HepG2 (cell line): Measurements from ENCODE around the gene VAPA. TPM values are rescaled to one million over a fixed set of nuclear protein-coding genes. Genes with fewer than 3 reads are reported as not detected.

ENCODE experiments used
- ATAC-seq: fragments of 200-7000 bp; cut with Tn5 transposase; 3 replicates; pipeline ENCODE4 v1.9.1; 2020; ENCODE audit warnings: mild to moderate bottlenecking, moderate library complexity
- BruUV-seq: library from RNA; stranded (reverse); fragments of 400-500 nt; replicated peaks from 2 replicates; lab custom pipeline; 2021; lab: Mats Ljungman, UMichigan
- CTCF ChIA-PET: fragments of 300-600 bp; formaldehyde crosslinking; extraction: SDS; loops from one replicate; lab custom pipeline; 2021; ENCODE audit warnings: low total read pairs, inconsistent platforms, low intra/inter-chr PET ratio; lab: Yijun Ruan, JAX
- POLR2A ChIA-PET: fragments of 350-600 bp; sonication (Branson Sonifier 250); formaldehyde crosslinking; loops from one replicate; lab custom pipeline; 2020; ENCODE audit warnings: antibody characterized with exemption, inconsistent platforms; lab: Yijun Ruan, JAX
- DNase-seq: peaks from one replicate; pipeline ENCODE4 v3.0.0-alpha.2; 2015; ENCODE audit warnings: low spot score
- FAIRE-seq: peaks from 3 replicates; lab custom pipeline; 2011; peaks lifted over from hg19 to GRCh38; lab: Jason Lieb, UNC
- H2AFZ ChIP-seq: one replicate; pipeline ENCODE4 v1.6.1; 2011; ENCODE audit warnings: low read length, inconsistent platforms
- H3K27ac ChIP-seq: fragments of 300-600 bp; 3 replicates; pipeline ENCODE4 v1.8.0; 2011; ENCODE audit warnings: mixed run types, mild to moderate bottlenecking, mixed read lengths, low read length, inconsistent platforms; ENCODE audit not compliant: insufficient read depth; ENCODE audit errors: extremely low read length
- H3K27me3 ChIP-seq, 2 experiments: fragments of 200-600 bp in 1 of 2; 2 replicates in 1 of 2; 3 replicates in 1 of 2; pipeline versions ENCODE4 v1.6.0 to v1.8.0; 2011; ENCODE audit warnings: low read length in 2 of 2, mild to moderate bottlenecking in 2 of 2, moderate library complexity in 2 of 2, inconsistent platforms in 1 of 2; ENCODE audit not compliant: insufficient read depth in 2 of 2, control insufficient read depth in 1 of 2
- H3K36me3 ChIP-seq, 2 experiments: fragments of 200-600 bp in 1 of 2; replicated peaks in 1 of 2; 2 replicates in 1 of 2; 3 replicates in 1 of 2; pipeline versions ENCODE4 v1.5.1 to v1.8.0; 2011; ENCODE audit warnings: low read length in 2 of 2, inconsistent platforms in 1 of 2; ENCODE audit not compliant: insufficient read depth in 2 of 2, control insufficient read depth in 1 of 2
- H3K4me1 ChIP-seq: 2 replicates; pipeline ENCODE4 v1.5.1; 2012; ENCODE audit warnings: low read length, inconsistent platforms; ENCODE audit not compliant: insufficient read depth
- H3K4me2 ChIP-seq: 2 replicates; pipeline ENCODE4 v1.6.0; 2011; ENCODE audit warnings: low read depth, low read length, inconsistent platforms
- H3K4me3 ChIP-seq, 3 experiments: fragments of 200-600 bp in 1 of 3; sonication (generic), shearing (Covaris generic) in 1 of 3; replicated peaks in 1 of 3; 2 replicates each; pipeline ENCODE4 v1.5.1; 2011 to 2016; ENCODE audit warnings: low read length in 3 of 3, inconsistent platforms in 2 of 3, low read depth in 2 of 3, mild to moderate bottlenecking in 2 of 3, control low read depth in 1 of 3, mixed read lengths in 1 of 3; ENCODE audit not compliant: insufficient read depth in 1 of 3
- H3K79me2 ChIP-seq: one replicate; pipeline ENCODE4 v1.6.1; 2011; ENCODE audit warnings: low read length, inconsistent platforms; ENCODE audit not compliant: insufficient read depth
- H3K9ac ChIP-seq: 2 replicates; pipeline ENCODE4 v1.6.0; 2011; ENCODE audit warnings: mild to moderate bottlenecking, low read depth, low read length, inconsistent platforms; ENCODE audit not compliant: insufficient read depth
- H3K9me3 ChIP-seq: 2 replicates; pipeline ENCODE4 v1.5.1; 2012; ENCODE audit warnings: mild to moderate bottlenecking, low read length
- H4K20me1 ChIP-seq: 2 replicates; pipeline ENCODE4 v1.6.0; 2011; ENCODE audit warnings: inconsistent platforms, mild to moderate bottlenecking, low read length, moderate library complexity; ENCODE audit not compliant: insufficient read depth
- AHR ChIP-seq: IDR thresholded peaks from 2 replicates; pipeline ENCODE4 v1.6.1; 2018; ENCODE audit warnings: missing genetic modification reagents, missing compliant biosample characterization
- CREB1 ChIP-seq, 2 experiments: fragments of 450-650 bp in 1 of 2; IDR thresholded peaks; 2 replicates each; pipeline ENCODE4 v1.6.1; 2016 to 2017; ENCODE audit warnings: control low read depth in 1 of 2, mild to moderate bottlenecking in 1 of 2, missing compliant biosample characterization in 1 of 2, missing genetic modification characterization in 1 of 2
- EEA1 ChIP-seq: sonication (generic); formaldehyde crosslinking; IDR thresholded peaks from 2 replicates; pipeline ENCODE4 v1.5.1; 2020; ENCODE audit warnings: mild to moderate bottlenecking, missing genetic modification reagents, borderline replicate concordance
- ELF4 ChIP-seq: sonication (generic); formaldehyde crosslinking; IDR thresholded peaks from 2 replicates; pipeline ENCODE4 v1.5.0; 2020; ENCODE audit warnings: missing genetic modification reagents, mild to moderate bottlenecking, moderate library complexity, borderline replicate concordance
- GATAD1 ChIP-seq: IDR thresholded peaks from 2 replicates; pipeline ENCODE4 v1.6.1; 2016; ENCODE audit warnings: missing genetic modification reagents, missing compliant biosample characterization
- HNRNPUL1 ChIP-seq: fragments of 200-400 bp; formaldehyde crosslinking; IDR thresholded peaks from 2 replicates; pipeline ENCODE4 v1.6.1; 2017; ENCODE audit warnings: low read depth, mild to moderate bottlenecking, low read length, moderate library complexity
- PHB2 ChIP-seq: fragments of 450-650 bp; IDR thresholded peaks from 2 replicates; pipeline ENCODE4 v1.6.1; 2018; ENCODE audit not compliant: partially characterized antibody
- PRDM4 ChIP-seq: sonication (generic); formaldehyde crosslinking; IDR thresholded peaks from 2 replicates; pipeline ENCODE4 v1.9.0; 2021; ENCODE audit warnings: missing genetic modification reagents, borderline replicate concordance
- SIN3B ChIP-seq: fragments of 150-350 bp; IDR thresholded peaks from 2 replicates; pipeline ENCODE4 v1.6.1; 2014; ENCODE audit warnings: low read length
- SMARCE1 ChIP-seq: fragments of 450-650 bp; IDR thresholded peaks from 2 replicates; pipeline ENCODE4 v1.6.1; 2017; ENCODE audit warnings: borderline replicate concordance
- SRSF4 ChIP-seq: fragments of 200-400 bp; formaldehyde crosslinking; IDR thresholded peaks from one replicate; pipeline ENCODE4 v1.6.1; 2018; ENCODE audit warnings: mild to moderate bottlenecking, low read depth, low read length, moderate library complexity; ENCODE audit not compliant: poor library complexity, severe bottlenecking
- ZNF557 ChIP-seq: sonication (generic); formaldehyde crosslinking; IDR thresholded peaks from 2 replicates; pipeline ENCODE4 v1.4.0; 2020; ENCODE audit warnings: missing genetic modification reagents
- ZNF747 ChIP-seq: sonication (generic); formaldehyde crosslinking; IDR thresholded peaks from 2 replicates; pipeline ENCODE4 v1.8.1; 2023; ENCODE audit warnings: missing genetic modification reagents, mild to moderate bottlenecking, borderline replicate concordance
- WGBS: methylation state at CpG from one replicate; pipeline ENCODE4 v1.1.6; 2017; ENCODE audit warnings: low lambda C conversion rate; 5-methylcytosine and 5-hydroxymethylcytosine counted together
- in situ Hi-C: cut with HindIII; loops from 2 replicates; pipeline ENCODE4 v1.10.0; 2017; ENCODE audit warnings: low pct_unique_long_range_greater_than_20kb; ENCODE audit not compliant: extremely low pct_ligation_motif_present
- intact Hi-C: fragments of 100-400 bp; cut with micrococcal nuclease; formaldehyde crosslinking; loops from one replicate; pipeline ENCODE4 v1.10.0; 2022; ENCODE audit not compliant: unreplicated experiment
- polyA plus RNA-seq, 8 experiments: library from polyadenylated mRNA; depleted of rRNA in 3 of 8; stranded (reverse) in 7 of 8; unstranded in 1 of 8; fragments of >200 nt; fragmentation: Illumina TruSeq in 4 of 8; extraction: Trizol in 4 of 8; gene quantifications; 2 replicates each; pipeline versions ENCODE4 v1.2.1 to v1.2.3, GENCODE V29; 2011 to 2016; ENCODE audit warnings: low read depth in 4 of 8, missing spikeins in 1 of 8, mixed read lengths in 1 of 8; ENCODE audit not compliant: insufficient read depth in 1 of 8
- total RNA-seq, 5 experiments: library from RNA; depleted of rRNA; stranded (reverse); fragments of >200 nt; fragmentation: Illumina TruSeq; extraction: Trizol; gene quantifications; 2 replicates each; pipeline ENCODE4 v1.2.3, GENCODE V29; 2016; ENCODE audit warnings: low read depth in 1 of 5
- TF ChIP-seq, protein P1 (sequence below): sonication (generic); formaldehyde crosslinking; IDR thresholded peaks from 2 replicates; pipeline ENCODE4 v1.4.0; 2020; ENCODE audit warnings: mild to moderate bottlenecking, missing genetic modification reagents

Gene VAPA
- total and polyA plus RNA-seq, 2 of the 13 experiments (the other 11 are each of a cell fraction or from before 2014, with no cell fraction given): 167 to 294 TPM

- no peak overlapping the region for H3K9ac ChIP-seq
- H3K9me3 ChIP-seq: no peaks in the 10 kb centered on the region
- no peaks in the 10 kb centered on the region for H3K27me3 ChIP-seq
- CTCF ChIA-PET: no interaction called here
- DNase-seq (no peak), ATAC-seq (no peak)
- no peak overlapping the region for H3K4me2 ChIP-seq
- H3K4me3 ChIP-seq: no peak overlapping the region
- POLR2A ChIA-PET: no interaction called here
- H2AFZ ChIP-seq: no peak overlapping the region
- H3K27ac ChIP-seq: no peak overlapping the region
- in situ Hi-C loops: loop anchor here (10.0 kb wide), 1 partner anchor 122 kb away; no protein-coding TSS in a partner anchor
- intact Hi-C loops: loop anchor here (2.0 kb wide), 1 partner anchor 124 kb away; no protein-coding TSS in a partner anchor
- WGBS: 70% methylated on average over 1 of the region's 1 CpG
- no TSS peak for BruUV-seq
- peaks cover 100% of the 10 kb centered on the region for H3K79me2 ChIP-seq
- 0 out of 5 replicates have a peak, but pooled peaks cover 0 to 2% of the 10 kb centered on the region in 2 experiments for H3K36me3 ChIP-seq
- TF ChIP-seq EEA1 (no peak), ZNF557 (CRISPR knock-in tag) (no peak), AHR (CRISPR knock-in tag) (no peak), HNRNPUL1 (no peak), ZNF747 (no peak), PHB2 (no peak), SIN3B (no peak), SRSF4 (no peak), PRDM4 (CRISPR knock-in tag) (no peak), CREB1 (IDR thresholded peaks at IDR 0.05) (no peak), CREB1 (CRISPR knock-in tag; IDR thresholded peaks at IDR 0.05) (no peak), GATAD1 (no peak), SMARCE1 (no peak), ELF4 (CRISPR knock-in tag) (no peak)
- TF ChIP-seq, protein P1, sequence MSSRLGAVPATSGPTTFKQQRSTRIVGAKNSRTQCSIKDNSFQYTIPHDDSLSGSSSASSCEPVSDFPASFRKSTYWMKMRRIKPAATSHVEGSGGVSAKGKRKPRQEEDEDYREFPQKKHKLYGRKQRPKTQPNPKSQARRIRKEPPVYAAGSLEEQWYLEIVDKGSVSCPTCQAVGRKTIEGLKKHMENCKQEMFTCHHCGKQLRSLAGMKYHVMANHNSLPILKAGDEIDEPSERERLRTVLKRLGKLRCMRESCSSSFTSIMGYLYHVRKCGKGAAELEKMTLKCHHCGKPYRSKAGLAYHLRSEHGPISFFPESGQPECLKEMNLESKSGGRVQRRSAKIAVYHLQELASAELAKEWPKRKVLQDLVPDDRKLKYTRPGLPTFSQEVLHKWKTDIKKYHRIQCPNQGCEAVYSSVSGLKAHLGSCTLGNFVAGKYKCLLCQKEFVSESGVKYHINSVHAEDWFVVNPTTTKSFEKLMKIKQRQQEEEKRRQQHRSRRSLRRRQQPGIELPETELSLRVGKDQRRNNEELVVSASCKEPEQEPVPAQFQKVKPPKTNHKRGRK: no peak
- TF ChIP-seq, all 625 proteins: peak for 0
- H4K20me1 ChIP-seq: peaks cover 91% of the 10 kb centered on the region
- peaks cover 81% of the 10 kb centered on the region for H3K4me1 ChIP-seq
- FAIRE-seq: no peak
Observed at GRCh38 chr18:9926977-9927376, 13.2 kb downstream of the VAPA start.
